HepG2 (cell line): Measurements from ENCODE around the gene SLC25A33. TPM values are rescaled to one million over a fixed set of nuclear protein-coding genes. Genes with fewer than 3 reads are reported as not detected.

Experiments used
- ARHGAP35 ChIP-seq: sonication (generic); formaldehyde crosslinking; IDR thresholded peaks from 2 replicates; pipeline ENCODE4 v1.9.0; 2022; ENCODE audit warnings: mild to moderate bottlenecking, inconsistent platforms, moderate library complexity, missing genetic modification reagents, borderline replicate concordance
- ARID2 ChIP-seq: sonication (generic); formaldehyde crosslinking; IDR thresholded peaks from 2 replicates; pipeline ENCODE4 v1.8.1; 2022; ENCODE audit warnings: mild to moderate bottlenecking, missing genetic modification reagents, borderline replicate concordance
- BATF2 ChIP-seq: sonication (generic); formaldehyde crosslinking; IDR thresholded peaks from 2 replicates; pipeline ENCODE4 v1.8.0; 2022; ENCODE audit warnings: mild to moderate bottlenecking, missing genetic modification reagents, moderate library complexity
- CREM ChIP-seq, 2 experiments: sonication (generic) in 1 of 2; formaldehyde crosslinking in 1 of 2; IDR thresholded peaks; 2 replicates each; pipeline versions ENCODE4 v1.4.0 to v1.6.1; 2016 to 2020; ENCODE audit warnings: antibody characterized with exemption in 1 of 2, mild to moderate bottlenecking in 1 of 2, missing genetic modification reagents in 1 of 2
- EED ChIP-seq: sonication (generic); formaldehyde crosslinking; IDR thresholded peaks from 2 replicates; pipeline ENCODE4 v1.5.0; 2020; ENCODE audit warnings: mild to moderate bottlenecking, missing genetic modification reagents
- FOXO1 ChIP-seq: sonication (generic); formaldehyde crosslinking; IDR thresholded peaks from 2 replicates; pipeline ENCODE4 v1.4.0; 2020; ENCODE audit warnings: missing genetic modification reagents
- GZF1 ChIP-seq: sonication (generic); formaldehyde crosslinking; IDR thresholded peaks from 2 replicates; pipeline ENCODE4 v1.5.1; 2020; ENCODE audit warnings: mild to moderate bottlenecking, missing genetic modification reagents
- MAFK ChIP-seq, 2 experiments: IDR thresholded peaks in 1 of 2; conservative IDR thresholded peaks in 1 of 2; 2 replicates each; pipeline ENCODE4 v1.6.1; 2011; ENCODE audit warnings: improper control_type of control experiment in 2 of 2, low read length in 2 of 2
- MLLT10 ChIP-seq: sonication (generic); formaldehyde crosslinking; IDR thresholded peaks from 2 replicates; pipeline ENCODE4 v1.4.0; 2020; ENCODE audit warnings: missing genetic modification reagents
- MTA1 ChIP-seq: sonication (generic); formaldehyde crosslinking; IDR thresholded peaks from 2 replicates; pipeline ENCODE4 v1.4.0; 2020; ENCODE audit warnings: missing genetic modification reagents, mild to moderate bottlenecking, borderline replicate concordance
- NCOA2 ChIP-seq: sonication (generic); formaldehyde crosslinking; IDR thresholded peaks from 2 replicates; pipeline ENCODE4 v1.8.0; 2022; ENCODE audit warnings: inconsistent platforms
- POLR2G ChIP-seq: fragments of 200-400 bp; formaldehyde crosslinking; IDR thresholded peaks from 2 replicates; pipeline ENCODE4 v1.6.1; 2018; ENCODE audit warnings: mild to moderate bottlenecking, low read depth, low read length, moderate library complexity
- SAP130 ChIP-seq: IDR thresholded peaks from 2 replicates; pipeline ENCODE4 v1.6.1; 2016; ENCODE audit warnings: low read depth
- SATB2 ChIP-seq: sonication (generic); formaldehyde crosslinking; IDR thresholded peaks from 2 replicates; pipeline ENCODE4 v1.5.0; 2020; ENCODE audit warnings: missing genetic modification reagents
- SIN3B ChIP-seq: fragments of 150-350 bp; IDR thresholded peaks from 2 replicates; pipeline ENCODE4 v1.6.1; 2014; ENCODE audit warnings: low read length
- SKI ChIP-seq: fragments of 450-650 bp; IDR thresholded peaks from one replicate; pipeline ENCODE4 v1.6.1; 2018; ENCODE audit warnings: mild to moderate bottlenecking; ENCODE audit not compliant: partially characterized antibody
- TFDP1 ChIP-seq: IDR thresholded peaks from 2 replicates; pipeline ENCODE4 v1.6.1; 2016; ENCODE audit warnings: missing compliant biosample characterization, missing genetic modification reagents, borderline replicate concordance
- THAP11 ChIP-seq: IDR thresholded peaks from 2 replicates; pipeline ENCODE4 v1.6.1; 2016; ENCODE audit warnings: missing biosample characterization, missing genetic modification reagents
- THAP9 ChIP-seq: sonication (generic); formaldehyde crosslinking; IDR thresholded peaks from 2 replicates; pipeline ENCODE4; 2020; ENCODE audit warnings: missing genetic modification reagents, mild to moderate bottlenecking, borderline replicate concordance
- ZNF207 ChIP-seq: fragments of 450-650 bp; IDR thresholded peaks from 2 replicates; pipeline ENCODE4 v1.6.1; 2016; ENCODE audit warnings: antibody characterized with exemption, borderline replicate concordance
- ZNF260 ChIP-seq: sonication (generic); formaldehyde crosslinking; IDR thresholded peaks from 2 replicates; pipeline ENCODE4 v1.4.0; 2020; ENCODE audit warnings: missing genetic modification reagents, low read depth, mild to moderate bottlenecking, borderline replicate concordance
- ZNF282 ChIP-seq: fragments of 450-650 bp; IDR thresholded peaks from 2 replicates; pipeline ENCODE4 v1.6.1; 2018; ENCODE audit not compliant: partially characterized antibody
- ZNF331 ChIP-seq: sonication (generic); formaldehyde crosslinking; IDR thresholded peaks from 2 replicates; pipeline ENCODE4 v1.4.0; 2020; ENCODE audit warnings: missing genetic modification reagents
- ZNF484 ChIP-seq: sonication (generic); formaldehyde crosslinking; IDR thresholded peaks from 2 replicates; pipeline ENCODE4 v1.5.1; 2020; ENCODE audit warnings: mild to moderate bottlenecking, low read depth, missing genetic modification reagents, borderline replicate concordance
- ZNF549 ChIP-seq: sonication (generic); formaldehyde crosslinking; IDR thresholded peaks from 2 replicates; pipeline ENCODE4 v1.5.0; 2020; ENCODE audit warnings: missing genetic modification reagents
- ZNF558 ChIP-seq: sonication (generic); formaldehyde crosslinking; IDR thresholded peaks from 2 replicates; pipeline ENCODE4 v1.9.0; 2022; ENCODE audit warnings: mild to moderate bottlenecking, missing genetic modification reagents, borderline replicate concordance
- ZNF816 ChIP-seq: sonication (generic); formaldehyde crosslinking; IDR thresholded peaks from 2 replicates; pipeline ENCODE4 v1.8.0; 2022; ENCODE audit warnings: missing genetic modification reagents, mild to moderate bottlenecking, borderline replicate concordance
- ZSCAN31 ChIP-seq: sonication (generic); formaldehyde crosslinking; IDR thresholded peaks from 2 replicates; pipeline ENCODE4 v1.5.0; 2020; ENCODE audit warnings: low read depth, mild to moderate bottlenecking, missing genetic modification reagents
- polyA plus RNA-seq, 8 experiments: library from polyadenylated mRNA; depleted of rRNA in 3 of 8; stranded (reverse) in 7 of 8; unstranded in 1 of 8; fragments of >200 nt; fragmentation: Illumina TruSeq in 4 of 8; extraction: Trizol in 4 of 8; gene quantifications; 2 replicates each; pipeline versions ENCODE4 v1.2.1 to v1.2.3, GENCODE V29; 2011 to 2016; ENCODE audit warnings: low read depth in 4 of 8, missing spikeins in 1 of 8, mixed read lengths in 1 of 8; ENCODE audit not compliant: insufficient read depth in 1 of 8
- total RNA-seq, 5 experiments: library from RNA; depleted of rRNA; stranded (reverse); fragments of >200 nt; fragmentation: Illumina TruSeq; extraction: Trizol; gene quantifications; 2 replicates each; pipeline ENCODE4 v1.2.3, GENCODE V29; 2016; ENCODE audit warnings: low read depth in 1 of 5

SLC25A33 gene
- total and polyA plus RNA-seq, 2 of the 13 experiments (the other 11 are each of a cell fraction or from before 2014, with no cell fraction given) = 15.4 to 50.3 TPM

GRCh38 chr1:9539829-9540550, 725 bp downstream of the SLC25A33 start (continued):
- TF ChIP-seq MLLT10 (CRISPR knock-in tag) = peak; percentile 16; the same call in 1 of the 2 replicates
- TF ChIP-seq ZNF282 = no peak
- TF ChIP-seq CREM (IDR thresholded peaks at IDR 0.05) = no peak
- no peak for TF ChIP-seq CREM (CRISPR knock-in tag; IDR thresholded peaks at IDR 0.05)
- TF ChIP-seq ZNF260 (CRISPR knock-in tag) = no peak
- TF ChIP-seq MTA1 = no peak
- TF ChIP-seq SKI = no peak
- TF ChIP-seq ZNF558 = 0 out of 2 replicates have a peak, but pooled peaks have one; percentile 37
- TF ChIP-seq ZNF331 (CRISPR knock-in tag) = 0 out of 2 replicates have a peak, but pooled peaks have one; percentile 40
- no peak for TF ChIP-seq FOXO1
- no peak for TF ChIP-seq ZNF484 (CRISPR knock-in tag)
- no peak for TF ChIP-seq THAP11 (CRISPR knock-in tag)
- no peak for TF ChIP-seq EED (CRISPR knock-in tag)
- TF ChIP-seq ZNF816 (CRISPR knock-in tag) = no peak
- no peak for TF ChIP-seq ZSCAN31 (CRISPR knock-in tag)
- TF ChIP-seq BATF2 (CRISPR knock-in tag) = no peak
- TF ChIP-seq ZNF207 = no peak
- TF ChIP-seq GZF1 (CRISPR knock-in tag) = no peak
- TF ChIP-seq ARID2 = no peak
- TF ChIP-seq ZNF549 (CRISPR knock-in tag) = no peak
- TF ChIP-seq SIN3B = no peak
- no peak for TF ChIP-seq TFDP1 (CRISPR knock-in tag)
- no peak for TF ChIP-seq ARHGAP35
- TF ChIP-seq POLR2G = peak; percentile 4; the same call in 1 of the 2 replicates
- 0 out of 2 replicates have a peak, but pooled peaks have one; percentile 24 for TF ChIP-seq THAP9 (CRISPR knock-in tag)
- no peak for TF ChIP-seq NCOA2 (CRISPR knock-in tag)
- peak; percentile 68 for TF ChIP-seq SAP130 (CRISPR knock-in tag)
- TF ChIP-seq MAFK (conservative IDR thresholded peaks at IDR 0.05 in 1 of 2, IDR thresholded peaks at IDR 0.05 in 1 of 2; ENCODE audit: low read length in 2 of 2) = no peak
- no peak for TF ChIP-seq SATB2
